A673 (cell line): ENCODE data around the gene TMC1. TPM values are rescaled to one million over a fixed set of nuclear protein-coding genes. Genes with fewer than 3 reads are reported as not detected.
"Not testable (repeated sequence)": the region's sequence is repeated elsewhere in the genome, so short reads cannot be mapped to it uniquely, and the experiment has no call there.

Experiments
- BruUV-seq: library from RNA; stranded (reverse); fragments of 400-500 nt; replicated peaks from 2 replicates; lab custom pipeline; 2021; lab: Mats Ljungman, UMichigan
- CTCF ChIA-PET: fragments of 300-600 bp; sonication (Branson Sonifier 250); formaldehyde crosslinking; loops from one replicate; lab custom pipeline; 2022; ENCODE audit warnings: antibody characterized with exemption; lab: Charles Lee
- POLR2A ChIA-PET: fragments of 300-600 bp; sonication (Branson Sonifier 250); formaldehyde crosslinking; loops from one replicate; lab custom pipeline; 2022; ENCODE audit warnings: antibody characterized with exemption; ENCODE audit not compliant: low non-redundant PET; lab: Charles Lee
- DNase-seq: peaks from one replicate; pipeline ENCODE4 v3.0.0-alpha.2; 2015; ENCODE audit warnings: low spot score
- H3K27ac ChIP-seq: fragments of 200-600 bp; sonication (generic); 2 replicates; pipeline ENCODE4 v1.5.1; 2016; ENCODE audit warnings: mixed run types, low read depth, mild to moderate bottlenecking, mixed read lengths, antibody characterized with exemption, low read length; ENCODE audit not compliant: poor library complexity, severe bottlenecking
- H3K27me3 ChIP-seq: fragments of 200-600 bp; sonication (generic); replicated peaks from 2 replicates; pipeline ENCODE4 v1.6.1; 2017; ENCODE audit warnings: mixed run types, low read depth, mild to moderate bottlenecking, mixed read lengths, antibody characterized with exemption, low read length; ENCODE audit not compliant: insufficient read depth, poor library complexity
- H3K36me3 ChIP-seq: fragments of 200-600 bp; sonication (generic); 2 replicates; pipeline ENCODE4 v1.6.1; 2016; ENCODE audit warnings: mixed run types, mild to moderate bottlenecking, mixed read lengths, antibody characterized with exemption, low read length; ENCODE audit not compliant: insufficient read depth, poor library complexity, severe bottlenecking
- H3K4me1 ChIP-seq: fragments of 200-600 bp; sonication (generic); 2 replicates; pipeline ENCODE4 v1.6.1; 2017; ENCODE audit warnings: mixed run types, mild to moderate bottlenecking, mixed read lengths, antibody characterized with exemption, low read length; ENCODE audit not compliant: insufficient read depth, poor library complexity, severe bottlenecking
- H3K4me3 ChIP-seq: fragments of 200-600 bp; sonication (generic); 2 replicates; pipeline ENCODE4 v1.5.1; 2016; ENCODE audit warnings: low read depth, mixed run types, mild to moderate bottlenecking, mixed read lengths, low read length; ENCODE audit not compliant: poor library complexity, severe bottlenecking
- H3K9me3 ChIP-seq: fragments of 200-600 bp; sonication (generic); 2 replicates; pipeline ENCODE4 v1.6.1; 2016; ENCODE audit warnings: mixed run types, low read depth, mild to moderate bottlenecking, mixed read lengths, antibody characterized with exemption, low read length; ENCODE audit not compliant: poor library complexity, severe bottlenecking
- CTCF ChIP-seq: fragments of 300-800, 200-600 bp; sonication (generic); conservative IDR thresholded peaks from 2 replicates; pipeline ENCODE4 v1.5.1; 2017; ENCODE audit warnings: low read depth, mild to moderate bottlenecking, antibody characterized with exemption, low read length, moderate library complexity, mixed read lengths
- EZH2 ChIP-seq: fragments of 200-600 bp; sonication (generic); IDR thresholded peaks from 2 replicates; pipeline ENCODE4 v1.6.1; 2017; ENCODE audit warnings: borderline replicate concordance, low read depth, mild to moderate bottlenecking, mixed read lengths, antibody characterized with exemption, low read length; ENCODE audit not compliant: poor library complexity, severe bottlenecking
- intact Hi-C: fragments of 100-400 bp; cut with micrococcal nuclease; formaldehyde crosslinking; loops from one replicate; pipeline ENCODE4 v1.10.0; 2022; ENCODE audit not compliant: unreplicated experiment
- total RNA-seq: library from RNA; stranded (reverse); gene quantifications from 2 replicates; pipeline ENCODE4 v1.2.3, GENCODE V29; 2021

The TMC1 gene
- total RNA-seq, 1 experiment from 2014 or later: 0.75 TPM

- POLR2A ChIA-PET: no interaction called here
- no TSS peak for BruUV-seq
- intact Hi-C loops: no loop called here
- CTCF ChIA-PET: interaction anchor here (0.6 kb wide), 1 partner anchor 343 kb away, joined by 3 read pairs; no protein-coding TSS in a partner anchor
- Histone ChIP-seq H3K36me3 (no peaks in the 10 kb centered on the region), H3K9me3 (no peaks in the 10 kb centered on the region), H3K27ac (no peak overlapping the region), H3K4me3 (no peak overlapping the region), H3K27me3 (no peaks in the 10 kb centered on the region), H3K4me1 (no peaks in the 10 kb centered on the region)
- TF ChIP-seq EZH2 (no peak), CTCF (no peak)
- DNase-seq: no peak
Measured at GRCh38 chr9:72478966-72479365, 42.4 kb upstream of the TMC1 start.

- CTCF ChIA-PET, intact Hi-C loops, H3K4me3 ChIP-seq, H3K4me1 ChIP-seq, H3K36me3 ChIP-seq, DNase-seq, H3K27ac ChIP-seq, BruUV-seq, H3K9me3 ChIP-seq, POLR2A ChIA-PET, H3K27me3 ChIP-seq: not testable (repeated sequence)
Measured at GRCh38 chr9:72480261-72480660, 41.1 kb upstream of the TMC1 start.

GRCh38 chr9:72480921-72481320, 40.5 kb upstream of the TMC1 start:
- intact Hi-C loops: no loop called here
- ChIA-PET CTCF (no interaction called here), POLR2A (no interaction called here)
- H3K27ac ChIP-seq: no peak overlapping the region
- no peaks in the 10 kb centered on the region for H3K36me3 ChIP-seq
- H3K4me1 ChIP-seq: no peaks in the 10 kb centered on the region
- TF ChIP-seq EZH2 (no peak), CTCF (no peak)
- H3K9me3 ChIP-seq: no peaks in the 10 kb centered on the region
- no TSS peak for BruUV-seq
- H3K27me3 ChIP-seq: no peaks in the 10 kb centered on the region
- DNase-seq: no peak
- no peak overlapping the region for H3K4me3 ChIP-seq

- Histone ChIP-seq H3K9me3 (no peaks in the 10 kb centered on the region), H3K4me3 (no peak overlapping the region), H3K36me3 (no peaks in the 10 kb centered on the region), H3K27ac (no peak overlapping the region), H3K4me1 (no peaks in the 10 kb centered on the region), H3K27me3 (no peaks in the 10 kb centered on the region)
- intact Hi-C loops: no loop called here
- CTCF ChIA-PET: no interaction called here
- POLR2A ChIA-PET: no interaction called here
- peak; percentile 57 for DNase-seq
- TF ChIP-seq CTCF (no peak), EZH2 (no peak)
- no TSS peak for BruUV-seq
Measured at GRCh38 chr9:72485821-72486593, 35.4 kb upstream of the TMC1 start.
